Hindlimb muscle (tissue), 1 donor: ENCODE data around the gene TAS2R41. TPM values are rescaled to one million over a fixed set of nuclear protein-coding genes. Genes with fewer than 3 reads are reported as not detected.

Experiments used
- DNase-seq: peaks from one replicate; pipeline ENCODE4 v3.0.0-alpha.2; 2013
- polyA plus RNA-seq: library from polyadenylated mRNA; unstranded; fragments of 120-200 nt; gene quantifications from one replicate; pipeline ENCODE4 v1.2.1, GENCODE V29; 2013; ENCODE audit not compliant: insufficient read length

The TAS2R41 gene
- polyA plus RNA-seq, 1 donor, result not detected

- no peak for DNase-seq
Measured at GRCh38 chr7:143493751-143494150, 16.1 kb downstream of the TAS2R41 start.

- DNase-seq, result no peak
Measured at GRCh38 chr7:143494622-143495021, 16.9 kb downstream of the TAS2R41 start.

GRCh38 chr7:143495851-143496250 lies 18.2 kb downstream of the TAS2R41 start:
- no peak for DNase-seq

GRCh38 chr7:143496263-143496662 lies 18.6 kb downstream of the TAS2R41 start:
- no peak for DNase-seq

GRCh38 chr7:143497008-143497795 lies 19.5 kb downstream of the TAS2R41 start:
- DNase-seq, result no peak

- DNase-seq, result peak; percentile 67
Measured at GRCh38 chr7:143499246-143499645, 21.6 kb downstream of the TAS2R41 start.

- DNase-seq, result no peak
Measured at GRCh38 chr7:143499743-143500348, 22.2 kb downstream of the TAS2R41 start.

GRCh38 chr7:143503261-143503660 lies 25.6 kb downstream of the TAS2R41 start:
- DNase-seq, result no peak

- no peak for DNase-seq
Measured at GRCh38 chr7:143504215-143504936, 26.7 kb downstream of the TAS2R41 start.

- DNase-seq, result no peak
Measured at GRCh38 chr7:143504937-143505297, 27.2 kb downstream of the TAS2R41 start.

GRCh38 chr7:143505838-143506237 lies 28.2 kb downstream of the TAS2R41 start:
- DNase-seq, result no peak

- DNase-seq, result no peak
Measured at GRCh38 chr7:143507094-143507518, 29.4 kb downstream of the TAS2R41 start.

GRCh38 chr7:143507534-143508055 lies 29.9 kb downstream of the TAS2R41 start:
- no peak for DNase-seq

GRCh38 chr7:143510854-143511592 lies 33.4 kb downstream of the TAS2R41 start:
- DNase-seq, result no peak

GRCh38 chr7:143511593-143512047 lies 33.9 kb downstream of the TAS2R41 start:
- no peak for DNase-seq

- DNase-seq, result no peak
Measured at GRCh38 chr7:143512488-143513340, 35.0 kb downstream of the TAS2R41 start.

GRCh38 chr7:143514487-143514886 lies 36.8 kb downstream of the TAS2R41 start:
- DNase-seq, result no peak

- no peak for DNase-seq
Measured at GRCh38 chr7:143514995-143515735, 37.5 kb downstream of the TAS2R41 start.

- DNase-seq, result no peak
Measured at GRCh38 chr7:143516981-143517380, 39.3 kb downstream of the TAS2R41 start.

- DNase-seq, result no peak
Measured at GRCh38 chr7:143518521-143518920, 40.8 kb downstream of the TAS2R41 start.

GRCh38 chr7:143518941-143519340 lies 41.3 kb downstream of the TAS2R41 start:
- DNase-seq, result no peak
